Right ventricle myocardium superior (tissue), 1 donor: ENCODE measurements around the gene BRWD1. TPM values are rescaled to one million over a fixed set of nuclear protein-coding genes. Genes with fewer than 3 reads are reported as not detected.

Source experiments
- ATAC-seq: fragments of 200-7000 bp; cut with Tn5 transposase; one replicate; pipeline ENCODE4 v1.9.1; 2020; ENCODE audit warnings: mild to moderate bottlenecking; ENCODE audit not compliant: poor library complexity
- DNase-seq: peaks from one replicate; pipeline ENCODE4 v3.0.0-alpha.2; 2020
- intact Hi-C: fragments of 100-400 bp; cut with DNase I; formaldehyde crosslinking; loops from one replicate; pipeline ENCODE4 v1.11.2; 2022
- long read RNA-seq: library from polyadenylated mRNA; unstranded; transcript quantifications from one replicate; pipeline ENCODE4 v2.0.0, GENCODE V29; 2021
- total RNA-seq: library from RNA; stranded (reverse); fragmentation: NEBNext Ultra II Directional; extraction: Animal tissue kit (Norgen Biotek cat#: 25700); gene quantifications from one replicate; pipeline ENCODE4 v1.2.1, GENCODE V29; 2021
- donor health status: DM: no; HTN: yes; CAD: no; lungs with severe emphysema.

The BRWD1 gene
- 29.1 TPM for total RNA-seq
- long read RNA-seq, transcript BRWD1-202 (5 exons, 2,495 nt): major isoform, 37 of 52 reads
- long read RNA-seq, partial matches to known transcripts: 5 of 52 reads
- long read RNA-seq, other reads (novel, unspliced or antisense): 10 of 52 reads

DNA sequence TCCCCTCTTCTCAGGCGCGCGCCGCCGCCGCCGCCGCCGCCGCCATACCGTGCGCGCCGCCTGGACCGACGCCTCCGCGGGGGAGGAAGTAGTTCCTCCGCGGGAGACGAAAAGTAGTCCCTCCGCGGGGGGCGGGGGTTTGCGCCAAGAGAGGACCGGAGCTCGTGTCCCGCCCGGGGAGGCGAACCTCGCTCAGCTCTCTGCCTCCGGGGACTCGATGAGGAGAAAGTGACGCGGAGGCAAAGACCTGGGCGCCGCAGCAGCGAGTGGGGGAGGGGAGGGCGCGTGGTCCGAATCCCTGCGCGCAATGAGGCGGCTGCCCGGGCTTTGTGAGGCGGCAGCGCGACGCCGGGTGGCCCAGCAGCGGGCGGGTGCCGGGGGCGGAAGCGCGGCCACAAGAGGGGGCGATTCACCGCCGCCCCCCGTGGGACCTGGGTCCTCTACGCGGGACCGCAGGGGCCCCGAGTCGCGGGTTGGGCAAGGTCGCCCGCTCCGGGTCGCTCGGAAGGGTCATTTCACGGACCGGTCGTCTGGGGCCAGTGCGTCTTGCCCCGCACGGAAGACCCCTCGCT, at the start of gene BRWD1:
Gene BRWD1, minus strand, starts transcription at position 62 of the 572 bp plus-strand sequence. CDS start 141 bp downstream, outside the sequence.
- ATAC-seq: peak; percentile 86
- intact Hi-C loops: loop anchor here (5.0 kb wide), 2 partner anchors 34 to 74 kb away; partner anchors contain the start of gene HMGN1
- peak; percentile 91 for DNase-seq

DNA sequence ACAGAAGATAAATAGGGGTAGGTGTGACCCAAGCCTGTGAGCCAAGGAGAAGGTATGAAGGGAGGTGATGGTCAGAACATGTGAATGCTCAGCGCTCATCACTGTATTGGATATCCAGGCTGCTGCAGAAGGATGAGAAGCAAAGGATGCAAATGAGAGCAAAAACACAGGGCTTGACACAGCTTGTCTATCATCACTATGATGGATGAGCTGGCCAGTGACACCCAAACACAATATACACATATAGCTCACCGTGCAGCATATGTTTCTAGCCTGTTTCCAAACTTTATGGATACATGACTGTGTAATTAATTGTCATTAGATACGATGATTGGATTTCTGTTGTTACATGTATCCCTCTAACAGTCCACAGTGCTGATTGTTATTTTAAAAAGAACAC, 49.3 kb upstream of the BRWD1 start:
- ATAC-seq: no peak
- DNase-seq: no peak
- intact Hi-C loops: no loop called here

GRCh38 chr21:39359382-39359781, 46.0 kb upstream of the BRWD1 start:
- ATAC-seq (no peak), DNase-seq (no peak)
- intact Hi-C loops: no loop called here

GRCh38 chr21:39353295-39353694, 39.9 kb upstream of the BRWD1 start:
- intact Hi-C loops: no loop called here
- DNase-seq: no peak
- no peak for ATAC-seq

DNA sequence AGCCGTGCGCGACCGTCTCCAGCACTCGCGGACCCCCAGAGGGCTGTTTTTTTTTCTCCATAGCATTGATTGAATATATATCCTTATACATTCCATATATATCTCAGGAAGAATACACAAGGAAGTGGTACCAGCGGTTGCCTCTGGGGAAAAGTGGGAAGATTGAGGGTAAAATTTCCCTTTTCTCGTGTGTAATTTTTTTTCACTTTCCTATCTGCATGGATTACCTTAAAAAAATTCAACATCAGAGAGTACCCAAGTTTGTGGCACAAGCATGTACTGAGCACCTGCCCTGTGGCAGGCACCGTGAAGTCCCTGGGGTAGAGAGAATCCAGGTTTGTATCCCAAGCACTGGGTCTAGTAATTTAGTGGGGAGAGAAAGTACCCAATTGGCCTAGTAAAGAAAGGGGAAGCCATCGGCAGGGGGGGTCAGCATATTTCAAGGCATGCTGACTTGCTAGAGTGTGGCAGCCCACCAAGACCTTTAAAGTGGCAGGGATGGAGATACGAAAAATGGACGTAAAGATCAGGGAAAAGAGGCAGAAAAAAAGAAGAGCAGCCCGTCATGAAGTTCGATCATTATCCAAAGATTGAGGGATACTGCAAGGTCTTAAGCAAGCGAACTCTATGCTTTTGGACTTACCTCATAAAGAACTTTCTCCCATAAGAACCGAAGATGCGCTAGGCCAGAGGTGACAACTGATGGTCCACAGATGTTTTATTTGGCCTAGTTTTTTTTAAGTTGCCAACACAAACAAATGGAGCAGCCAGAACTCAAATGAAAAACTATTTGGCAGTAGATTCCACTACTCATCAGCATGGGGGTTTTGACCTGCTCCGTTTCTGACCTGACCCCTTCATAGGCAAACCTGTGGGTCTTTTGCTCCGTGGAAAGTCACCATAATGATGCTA, 36.9 kb upstream of the BRWD1 start:
- no peak for ATAC-seq
- intact Hi-C loops: no loop called here

GRCh38 chr21:39349211-39350093, 36.0 kb upstream of the BRWD1 start:
- intact Hi-C loops: loop anchor here (2.0 to 5.0 kb wide), 2 partner anchors 31 to 37 kb away; partner anchors contain the start of gene BRWD1
- DNase-seq (peak; percentile 98), ATAC-seq (peak; percentile 97)

More for the DNA sequence above, 36.9 kb upstream of the BRWD1 start:
- DNase-seq: no peak

DNA sequence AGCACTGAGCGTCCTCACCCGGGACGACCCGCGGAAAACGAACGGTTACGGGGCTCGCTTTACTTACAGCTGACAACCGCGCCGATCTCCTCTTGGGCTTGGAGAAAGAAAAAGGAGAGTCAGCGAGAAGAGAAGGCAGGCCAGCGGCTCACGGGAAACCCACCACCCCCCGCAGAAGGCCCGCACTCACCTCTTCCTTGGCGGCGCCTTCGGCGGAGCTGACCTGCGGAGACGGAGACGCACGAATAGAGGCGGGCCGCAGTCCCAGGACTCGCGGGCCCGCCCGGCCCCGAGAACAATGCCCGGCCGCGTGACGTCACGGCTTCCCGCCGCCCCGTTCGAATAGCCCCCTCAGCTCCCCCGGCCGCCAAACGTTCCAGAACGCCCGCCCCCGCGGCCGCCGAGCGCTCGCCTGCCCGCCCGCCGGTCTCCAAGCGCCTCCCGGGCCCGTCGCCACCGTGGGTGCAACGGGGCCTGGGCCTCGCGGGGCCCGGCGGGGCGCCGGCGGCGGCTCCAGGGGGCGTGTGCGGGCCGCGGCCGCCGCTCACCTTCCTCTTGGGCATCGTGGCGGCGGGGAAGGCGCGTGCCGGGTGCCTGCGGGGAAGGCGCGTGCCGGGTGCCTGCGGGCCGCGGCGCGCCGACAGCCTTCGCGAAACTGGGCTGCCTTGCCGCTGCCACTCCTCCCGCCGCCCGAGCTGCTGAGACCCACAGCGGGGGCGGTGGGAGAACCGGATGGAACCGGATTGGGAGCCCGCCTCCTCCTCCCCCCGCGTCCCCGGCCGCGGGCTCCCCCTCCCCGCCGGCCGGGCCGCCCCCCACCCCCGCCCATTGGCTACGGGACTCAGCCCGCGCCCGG, 35.2 kb upstream of the BRWD1 start, which contains the start of gene HMGN1:
Gene HMGN1, minus strand, starts transcription at position 734 of the 856 bp plus-strand sequence. Its CDS starts 171 bp downstream, at position 563.
- ATAC-seq (peak; percentile 54), DNase-seq (peak; percentile 90)
- intact Hi-C loops: loop anchor here (2.0 to 5.0 kb wide), 2 partner anchors 32 to 36 kb away; partner anchors contain the start of gene BRWD1

DNA sequence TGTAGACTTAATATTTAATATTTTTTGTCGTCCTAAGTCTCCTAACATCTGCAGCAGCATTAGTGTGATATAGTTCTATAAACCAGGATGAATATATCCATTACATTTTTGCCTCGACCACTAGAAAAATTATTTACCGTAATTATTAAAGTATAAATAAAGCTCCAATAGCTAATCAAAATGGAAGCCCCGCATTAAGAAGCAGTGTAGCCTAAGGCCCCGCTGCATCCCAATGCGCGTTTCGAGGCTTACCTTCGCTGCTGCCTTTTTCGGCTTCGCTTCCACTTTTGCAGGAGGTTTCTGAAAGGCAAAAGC, 34.6 kb upstream of the BRWD1 start:
- ATAC-seq (peak; percentile 1), DNase-seq (no peak)
- intact Hi-C loops: loop anchor here (2.0 to 5.0 kb wide), 2 partner anchors 33 to 36 kb away; partner anchors contain the start of gene BRWD1

GRCh38 chr21:39347537-39347936, 34.1 kb upstream of the BRWD1 start:
- no peak for ATAC-seq
- no peak for DNase-seq
- intact Hi-C loops: loop anchor here (5.0 kb wide), 1 partner anchor 35 kb away; the partner anchor contains the start of gene BRWD1

GRCh38 chr21:39346671-39347331, 33.4 kb upstream of the BRWD1 start:
- intact Hi-C loops: loop anchor here (5.0 kb wide), 1 partner anchor 34 kb away; the partner anchor contains the start of gene BRWD1
- DNase-seq: no peak
- no peak for ATAC-seq

DNA sequence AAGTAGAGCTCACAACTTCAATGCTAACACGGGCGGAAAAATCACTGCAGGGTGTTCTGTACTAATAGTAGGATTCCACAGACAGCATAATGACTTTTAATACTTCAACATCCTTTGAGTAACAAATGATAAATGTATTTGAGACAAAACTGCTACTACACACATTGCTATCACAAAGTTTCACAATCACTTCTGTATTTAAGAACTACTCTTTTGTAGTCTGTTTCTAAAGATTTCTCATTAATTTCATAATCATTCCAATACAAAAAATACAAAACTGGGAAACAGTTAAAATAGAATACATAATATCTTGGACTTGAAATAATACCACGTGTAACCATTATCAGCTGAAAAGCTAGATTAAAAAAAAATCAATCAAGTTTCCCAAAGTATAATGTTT, 32.8 kb upstream of the BRWD1 start:
- intact Hi-C loops: loop anchor here (5.0 kb wide), 1 partner anchor 34 kb away; the partner anchor contains the start of gene BRWD1
- ATAC-seq (no peak), DNase-seq (no peak)

GRCh38 chr21:39345440-39345839, 32.0 kb upstream of the BRWD1 start:
- no peak for DNase-seq
- intact Hi-C loops: loop anchor here (5.0 kb wide), 1 partner anchor 33 kb away; the partner anchor contains the start of gene BRWD1
- no peak for ATAC-seq

GRCh38 chr21:39344848-39345247, 31.4 kb upstream of the BRWD1 start:
- intact Hi-C loops: loop anchor here (5.0 kb wide), 1 partner anchor 33 kb away; the partner anchor contains the start of gene BRWD1
- DNase-seq (no peak), ATAC-seq (no peak)

DNA sequence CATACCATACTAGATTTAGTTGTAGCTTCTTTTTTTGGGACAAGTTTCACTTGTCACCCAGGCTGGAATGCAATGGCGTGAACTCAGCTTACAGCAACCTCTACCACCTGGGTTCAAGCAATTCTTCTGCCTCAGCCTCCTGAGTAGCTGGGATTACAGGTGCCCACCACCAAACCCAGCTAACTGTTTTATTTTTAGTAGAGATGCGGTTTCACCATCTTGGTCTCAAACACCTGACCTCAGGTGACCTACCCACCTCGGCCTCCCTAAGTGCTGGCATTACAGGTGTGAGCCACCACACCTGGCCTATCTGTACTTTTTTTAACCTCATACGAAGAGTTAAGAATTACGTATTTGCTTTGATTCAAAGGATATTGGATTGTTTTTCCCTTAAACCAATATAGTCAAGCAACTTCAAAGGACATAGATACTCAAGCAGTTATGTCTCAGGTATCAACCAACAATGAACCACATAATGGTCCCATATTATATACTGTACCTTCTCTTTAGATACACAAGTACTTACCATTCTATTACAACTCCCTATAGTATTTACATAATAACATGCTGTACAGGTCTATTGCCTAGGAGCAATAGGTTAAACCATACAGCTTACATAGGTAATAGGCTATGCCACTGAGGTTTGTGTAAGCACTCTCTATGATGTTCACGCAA, 28.0 kb upstream of the BRWD1 start:
- no peak for DNase-seq
- ATAC-seq: no peak
- intact Hi-C loops: no loop called here

DNA sequence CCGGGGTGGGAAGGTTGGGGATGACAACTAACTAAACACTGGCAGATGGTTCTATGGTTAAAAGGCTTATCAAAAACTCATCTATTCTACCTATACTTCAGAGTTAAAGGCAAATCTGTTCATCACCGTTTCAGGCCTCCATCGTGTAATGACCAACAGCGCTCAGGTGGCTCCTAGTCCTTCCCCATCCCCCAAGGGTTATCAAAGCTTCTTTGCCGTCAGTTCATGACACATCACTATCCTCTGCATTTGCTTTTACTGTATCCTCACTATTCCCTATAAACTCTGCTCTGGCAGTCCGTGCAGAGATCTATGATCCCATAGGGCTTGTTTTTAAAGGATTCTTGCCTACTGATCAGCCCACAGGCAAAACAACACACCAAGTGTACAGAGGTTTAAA, 27.3 kb upstream of the BRWD1 start:
- intact Hi-C loops: no loop called here
- DNase-seq (no peak), ATAC-seq (no peak)

DNA sequence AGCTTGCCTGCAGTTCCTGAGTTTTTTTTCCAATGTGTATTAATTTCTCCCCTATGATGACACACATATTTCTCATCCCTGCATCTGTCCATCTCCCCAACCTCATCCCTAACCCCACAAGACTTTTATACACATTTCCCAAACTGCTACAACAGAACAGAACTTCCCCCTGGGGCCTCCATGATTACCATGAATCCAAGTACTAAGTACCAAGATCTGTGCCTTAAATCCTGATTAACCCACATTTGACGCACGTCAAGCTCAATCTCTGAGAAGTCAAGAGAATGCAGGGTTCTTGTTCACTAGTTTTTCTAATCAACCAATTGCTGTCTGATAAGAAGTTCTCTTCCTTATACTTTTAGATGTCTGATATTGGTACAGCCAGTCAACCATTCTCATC, 25.8 kb upstream of the BRWD1 start:
- ATAC-seq (no peak), DNase-seq (no peak)
- intact Hi-C loops: no loop called here
